Measurements from ENCODE around the gene TXNDC11. TPM values are rescaled to one million over a fixed set of nuclear protein-coding genes. Genes with fewer than 3 reads are reported as not detected.

TXNDC11 gene
- polyA plus RNA-seq, 2 of the 4 experiments (the other 2 are of a cell fraction), result 22.7 to 42.4 TPM

DNA sequence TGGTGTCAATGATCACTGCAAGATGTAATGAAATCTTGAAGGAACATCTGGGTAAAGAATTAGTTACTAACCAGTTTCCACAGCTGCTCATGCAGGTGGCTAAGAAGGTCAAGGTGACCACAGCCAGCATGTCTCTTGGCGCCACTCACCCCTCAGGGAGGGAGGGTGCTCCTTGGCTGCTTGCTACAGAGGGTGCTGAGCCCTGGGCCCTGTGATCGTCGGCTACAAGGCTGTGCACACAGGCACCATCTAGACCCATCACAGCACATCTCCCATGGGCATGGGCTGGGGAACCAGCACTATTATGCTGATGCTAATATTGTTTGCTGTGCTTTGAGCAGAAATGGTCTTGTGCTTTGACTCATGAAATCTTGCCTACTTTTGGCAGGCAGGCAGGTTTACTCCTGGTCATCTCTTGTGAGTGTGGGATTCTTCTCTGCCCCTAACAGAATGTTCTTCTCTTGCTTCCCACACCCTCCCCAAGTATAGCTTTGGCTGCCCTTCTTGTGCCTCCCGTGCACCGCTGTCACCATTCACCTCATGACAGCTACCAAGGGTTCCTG, 36.4 kb downstream of the TXNDC11 start:
- Histone ChIP-seq H3K4me2 (no peak overlapping the region), H3K27ac (no peak overlapping the region; a peak in 1 of 6 replicates), H3K9me3 (no peaks in the 10 kb centered on the region), H3K4me3 (no peak overlapping the region), H3K4me1 (peaks cover 14% of the 10 kb centered on the region)
- DNase-seq (ENCODE audit: low read depth in 1 of 2, low spot score in 1 of 2) (no peak), ATAC-seq (no peak; a peak in 2 of 6 replicates), FAIRE-seq (no peak)
- WGBS (ENCODE audit: missing lambda C conversion rate), result 98% methylated on average over 5 of the region's 5 CpGs
- ChIA-PET POLR2A (no interaction called here), CTCF (interaction anchor here (0.7 to 2.7 kb wide), 4 partner anchors 9 to 325 kb away, joined by 3 to 16 read pairs (median 6); no protein-coding TSS in a partner anchor)
- TF ChIP-seq RARB (CRISPR knock-in tag; IDR thresholded peaks at IDR 0.05), result no peak
- TF ChIP-seq EP300 (IDR thresholded peaks at IDR 0.05), result no peak
- no peak for TF ChIP-seq ESRRA (IDR thresholded peaks at IDR 0.05; ENCODE audit: borderline replicate concordance, low read length)
- no peak for TF ChIP-seq PHF8 (IDR thresholded peaks at IDR 0.05; ENCODE audit: borderline replicate concordance, low read depth)
- no peak for TF ChIP-seq RNF2 (IDR thresholded peaks at IDR 0.05; ENCODE audit: borderline replicate concordance, low read depth)
- TF ChIP-seq HEYL (CRISPR knock-in tag; IDR thresholded peaks at IDR 0.05), result no peak

DNA sequence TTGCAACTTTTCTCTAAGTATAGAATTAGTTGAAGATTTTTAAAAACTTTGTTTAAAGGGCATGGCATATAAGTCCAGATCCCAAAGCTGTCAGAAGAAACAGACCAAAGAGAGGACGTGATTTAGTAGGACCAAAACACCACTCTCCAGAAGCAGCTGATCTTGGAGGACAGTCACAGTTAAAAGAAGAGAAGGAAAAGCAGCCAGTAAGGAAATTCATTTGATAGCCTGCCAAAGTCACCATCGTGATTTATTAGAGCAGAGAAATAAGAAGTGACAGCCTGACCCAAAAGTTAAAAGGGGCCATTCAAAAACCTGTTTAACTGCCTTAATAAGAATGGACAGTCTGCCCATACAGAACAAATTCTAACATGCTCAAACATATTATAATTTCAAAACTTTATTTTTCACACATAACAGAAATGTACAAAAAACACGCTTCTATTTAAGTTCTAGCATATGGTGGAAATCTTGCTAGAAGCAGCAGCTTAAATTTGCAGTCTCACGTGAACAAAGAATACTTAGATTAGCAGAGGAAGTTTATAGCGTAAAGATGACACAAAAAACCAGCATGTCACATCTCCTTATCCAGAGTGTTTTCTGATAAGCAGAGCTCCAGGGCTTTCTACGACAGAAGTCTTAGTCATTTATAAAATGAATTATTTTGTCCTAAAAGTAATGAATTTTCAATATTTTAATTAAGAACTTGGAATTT, 37.2 kb downstream of the TXNDC11 start:
- POLR2A ChIA-PET, result no interaction called here
- CTCF ChIA-PET, result interaction anchor here (0.7 to 1.9 kb wide), 3 partner anchors 10 to 309 kb away, joined by 3 to 10 read pairs (median 6); no protein-coding TSS in a partner anchor
- ATAC-seq (no peak), FAIRE-seq (no peak), DNase-seq (ENCODE audit: low read depth in 1 of 2, low spot score in 1 of 2) (no peak)
- H3K4me3 ChIP-seq, result no peak overlapping the region
- H3K27ac ChIP-seq, result no peak overlapping the region; a peak in 1 of 6 replicates
- H3K4me1 ChIP-seq, result peaks cover 22% of the 10 kb centered on the region
- no peak for TF ChIP-seq E2F6 (IDR thresholded peaks at IDR 0.05; ENCODE audit: borderline replicate concordance, low read depth)
- no peak for TF ChIP-seq RAD21 (conservative IDR thresholded peaks at IDR 0.05 in 1 of 2, IDR thresholded peaks at IDR 0.05 in 1 of 2)
- no peak for TF ChIP-seq HES2 (IDR thresholded peaks at IDR 0.05)
- no peak for TF ChIP-seq NR3C1 (IDR thresholded peaks at IDR 0.05)
- no peak for TF ChIP-seq RARB (CRISPR knock-in tag; IDR thresholded peaks at IDR 0.05)
- no peak for TF ChIP-seq FOSB (CRISPR knock-in tag; IDR thresholded peaks at IDR 0.05)
- TF ChIP-seq MAFK (IDR thresholded peaks at IDR 0.05; ENCODE audit: partially characterized antibody), result no peak
- no peak for TF ChIP-seq POLR2AphosphoS2 (conservative IDR thresholded peaks at IDR 0.05; ENCODE audit: low read length)
- no peak for TF ChIP-seq ZC3H11A (IDR thresholded peaks at IDR 0.05)
- no peaks in the 10 kb centered on the region for H3K9me3 ChIP-seq
- H3K4me2 ChIP-seq, result no peak overlapping the region
- 92% methylated on average over 6 of the region's 6 CpGs for WGBS (ENCODE audit: missing lambda C conversion rate)

GRCh38 chr16:11700264-11701029, 42.2 kb downstream of the TXNDC11 start:
- ATAC-seq, result peak; percentile 53 to 65; a peak in 5 of 6 replicates
- 52% methylated on average over 9 of the region's 9 CpGs for WGBS (ENCODE audit: missing lambda C conversion rate)
- DNase-seq (ENCODE audit: low read depth in 1 of 2, low spot score in 1 of 2), result no peak
- CTCF ChIA-PET, result interaction anchor here (1.0 to 3.7 kb wide), 6 partner anchors 10 to 304 kb away, joined by 3 to 16 read pairs (median 4); no protein-coding TSS in a partner anchor
- Histone ChIP-seq H3K4me1 (peaks cover 27% of the 10 kb centered on the region), H3K4me3 (no peak overlapping the region), H3K4me2 (peak overlapping the region; percentile 59), H3K9me3 (no peaks in the 10 kb centered on the region), H3K27ac (peak overlapping the region; percentile 60 to 62; a peak in 4 of 6 replicates)
- POLR2A ChIA-PET, result no interaction called here
- no peak for FAIRE-seq
- TF ChIP-seq RAD21 (conservative IDR thresholded peaks at IDR 0.05 in 1 of 2, IDR thresholded peaks at IDR 0.05 in 1 of 2) (no peak), PHF8 (IDR thresholded peaks at IDR 0.05; ENCODE audit: borderline replicate concordance, low read depth) (no peak), CTCF (IDR thresholded peaks at IDR 0.05) (no peak), FOSL2 (IDR thresholded peaks at IDR 0.05) (no peak), FOSL2 (CRISPR knock-in tag; IDR thresholded peaks at IDR 0.05) (no peak), EP300 (IDR thresholded peaks at IDR 0.05) (0 out of 5 replicates have a peak, but pooled peaks of 1 of the 2 experiments have one; percentile 29), MAZ (IDR thresholded peaks at IDR 0.05; ENCODE audit: borderline replicate concordance, low read depth, low read length) (no peak), REST (IDR thresholded peaks at IDR 0.05) (no peak), HOXA7 (CRISPR knock-in tag; IDR thresholded peaks at IDR 0.05) (no peak), HES2 (IDR thresholded peaks at IDR 0.05) (peak; percentile 71; the same call in 1 of the 2 replicates), MYC (IDR thresholded peaks at IDR 0.05; ENCODE audit: borderline replicate concordance, low read length) (no peak), CHD4 (IDR thresholded peaks at IDR 0.05; ENCODE audit: borderline replicate concordance) (no peak), CEBPB (IDR thresholded peaks at IDR 0.05) (peak; percentile 88 to 89), RARB (CRISPR knock-in tag; IDR thresholded peaks at IDR 0.05) (no peak)

Measured in A549 (cell line).